ENCODE results near the gene IGFBP7. TPM values are rescaled to one million over a fixed set of nuclear protein-coding genes. Genes with fewer than 3 reads are reported as not detected.
"Not testable (repeated sequence)": the region's sequence is repeated elsewhere in the genome, so short reads cannot be mapped to it uniquely, and the experiment has no call there.

The IGFBP7 gene
- total RNA-seq, 1 experiment from 2014 or later = 45.5 TPM

- peak; percentile 44 for DNase-seq (ENCODE audit: low spot score)
Measured at GRCh38 chr4:57074744-57075143, 35.4 kb downstream of the IGFBP7 start.

DNA sequence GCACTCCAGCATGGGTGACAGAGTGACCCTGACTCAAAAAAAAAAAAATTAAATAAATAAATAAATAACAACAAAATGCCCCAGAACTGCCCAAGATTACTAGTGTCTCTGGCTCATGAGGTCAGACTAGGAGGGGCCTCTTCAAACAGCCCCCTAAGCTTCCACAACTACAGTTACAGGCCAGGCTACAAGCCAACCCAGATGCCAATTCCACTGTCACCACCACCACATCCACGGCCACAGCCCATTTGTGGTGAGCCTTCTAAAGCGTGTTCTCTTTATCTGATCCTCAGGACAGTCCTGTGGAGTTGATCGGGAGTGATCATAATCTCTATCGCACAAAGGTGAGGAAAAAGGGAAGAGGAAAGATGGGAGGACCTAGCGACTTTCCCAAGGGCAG is 36.6 kb downstream of the IGFBP7 start:
- peak; percentile 36 for DNase-seq (ENCODE audit: low spot score)

GRCh38 chr4:57071326-57071725 is 38.9 kb downstream of the IGFBP7 start:
- DNase-seq (ENCODE audit: low spot score) = no peak

- DNase-seq (ENCODE audit: low spot score) = no peak
Measured at GRCh38 chr4:57070461-57070860, 39.7 kb downstream of the IGFBP7 start.

DNA sequence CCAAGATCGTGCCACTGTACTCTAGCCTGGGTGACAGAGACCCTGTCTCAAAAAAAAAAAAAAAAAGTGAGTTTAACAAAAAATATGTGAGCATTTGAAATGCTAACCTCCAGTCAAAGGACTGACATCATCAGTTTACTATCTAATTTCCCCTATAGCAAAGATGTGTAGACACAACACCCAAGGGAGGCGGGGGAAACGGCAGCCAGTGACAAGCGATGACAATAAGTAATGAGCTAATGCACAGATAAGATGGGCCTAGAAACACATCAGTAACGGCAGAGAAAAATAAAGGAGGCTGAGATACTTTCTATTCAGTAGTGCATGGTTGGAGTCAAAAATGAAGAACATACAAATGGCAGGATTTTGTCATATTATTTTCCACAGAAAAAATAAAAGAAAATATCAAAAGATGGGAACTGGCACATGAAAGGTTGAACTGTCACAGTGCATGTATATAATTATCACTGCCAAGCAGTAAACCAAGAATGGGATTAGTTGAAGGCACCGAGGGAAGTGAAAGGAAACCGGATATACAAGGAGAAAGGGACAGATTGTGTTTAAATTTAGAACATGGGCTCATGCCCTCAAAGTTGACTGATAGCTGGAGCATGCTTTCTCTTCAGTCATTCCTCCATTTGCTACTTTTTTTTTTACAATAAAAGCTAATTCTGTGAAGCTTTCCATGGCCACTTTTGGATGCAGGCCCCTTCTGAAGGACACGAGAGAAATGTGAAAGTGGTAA is 41.8 kb downstream of the IGFBP7 start:
- no peak for DNase-seq (ENCODE audit: low spot score)

DNA sequence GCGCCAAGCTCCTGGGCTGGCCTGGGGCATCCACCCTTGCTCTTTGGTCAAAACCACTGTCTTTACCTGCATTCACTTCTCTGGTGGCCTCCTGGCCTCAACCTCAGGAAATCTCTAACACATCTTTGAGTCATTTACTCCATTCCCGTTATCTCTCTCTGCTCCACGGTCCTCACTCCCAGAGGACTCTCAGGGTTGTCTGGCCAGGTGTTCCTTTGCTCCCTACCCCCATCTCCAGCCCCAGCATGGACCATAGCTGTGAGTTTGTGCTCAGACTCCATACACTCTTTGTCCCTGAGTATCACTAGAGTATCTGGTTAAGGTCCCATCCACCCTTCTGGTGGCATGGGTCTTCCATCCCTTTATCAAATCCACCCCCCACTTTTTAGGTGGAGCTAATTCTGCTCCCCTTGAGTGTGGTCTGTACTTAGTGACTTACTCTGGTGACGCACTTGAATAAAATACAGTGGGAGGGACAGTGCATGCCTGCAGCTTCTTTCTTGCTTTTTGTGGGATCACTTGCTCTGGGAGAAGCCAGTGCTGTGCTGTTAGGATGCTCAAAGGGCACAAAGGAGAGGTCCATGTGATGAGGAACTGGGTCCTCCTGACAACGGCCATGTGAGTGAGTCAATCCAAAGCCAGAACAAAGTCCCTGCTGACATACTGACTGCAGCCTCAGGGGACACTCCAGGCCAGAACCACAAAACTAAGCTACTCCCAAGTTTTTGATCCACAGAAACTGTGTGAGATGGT is 44.3 kb downstream of the IGFBP7 start:
- DNase-seq (ENCODE audit: low spot score) = no peak

DNA sequence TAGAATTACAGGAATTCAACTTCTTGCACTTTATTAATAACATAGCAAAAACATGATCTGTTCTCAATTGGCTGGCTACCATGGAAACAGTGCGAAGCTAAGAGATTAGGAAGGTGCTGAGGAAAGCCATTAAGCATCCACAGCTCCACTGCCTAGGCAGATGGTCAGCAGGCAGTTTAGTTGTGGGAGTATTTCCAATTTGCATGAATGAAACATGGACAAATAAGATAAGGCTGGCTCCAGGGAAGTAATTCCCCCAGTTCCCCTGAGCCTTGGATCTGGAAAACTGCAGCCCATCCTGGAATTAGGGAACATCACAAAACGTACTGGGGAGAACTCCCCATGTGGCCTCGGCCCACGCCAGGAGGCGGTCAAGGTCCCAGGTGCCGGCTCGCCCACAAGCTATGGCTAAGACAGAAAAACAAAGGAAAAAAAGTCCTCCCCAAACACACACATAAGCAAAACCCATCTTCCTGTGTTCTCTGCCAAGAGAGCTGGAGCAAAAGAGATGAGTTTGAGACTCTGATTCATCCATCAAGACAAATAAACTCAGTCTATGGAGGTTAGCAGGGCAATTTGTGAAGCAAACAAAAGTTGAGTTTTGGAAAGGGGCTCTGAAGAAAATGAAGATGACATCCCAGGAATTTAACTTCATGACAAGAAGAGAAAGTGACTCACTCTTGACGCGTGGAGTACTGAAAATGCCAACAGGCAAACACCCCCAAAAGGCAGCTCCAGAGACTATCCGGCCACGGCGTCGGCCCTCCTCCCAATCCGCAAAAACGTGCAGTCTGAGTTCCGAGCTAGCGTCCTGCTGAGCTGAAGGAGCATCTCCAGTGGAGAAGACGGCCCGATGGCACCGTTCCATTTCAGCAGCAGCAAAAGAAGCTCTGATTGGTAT is 45.1 kb downstream of the IGFBP7 start:
- DNase-seq (ENCODE audit: low spot score) = peak; percentile 25

DNA sequence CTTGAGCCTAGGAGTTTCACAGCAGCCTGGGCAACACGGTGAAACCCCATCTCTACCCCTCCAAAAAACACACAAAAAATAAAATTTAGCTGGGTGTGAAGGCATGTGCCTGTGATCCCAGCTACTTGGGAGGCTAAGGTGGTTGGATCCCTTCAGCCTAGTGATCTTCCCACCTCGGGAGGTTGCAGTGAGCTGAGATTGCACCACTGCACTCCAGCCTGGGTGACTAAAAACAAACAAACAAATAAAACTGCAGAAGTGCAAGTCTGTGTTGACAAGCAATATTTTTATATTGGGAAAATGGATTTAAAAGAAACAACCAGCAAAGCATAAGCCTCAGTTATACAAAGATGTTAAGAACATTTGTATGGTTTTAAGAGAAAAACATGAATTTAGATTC is 46.1 kb downstream of the IGFBP7 start:
- no peak for DNase-seq (ENCODE audit: low spot score)

DNA sequence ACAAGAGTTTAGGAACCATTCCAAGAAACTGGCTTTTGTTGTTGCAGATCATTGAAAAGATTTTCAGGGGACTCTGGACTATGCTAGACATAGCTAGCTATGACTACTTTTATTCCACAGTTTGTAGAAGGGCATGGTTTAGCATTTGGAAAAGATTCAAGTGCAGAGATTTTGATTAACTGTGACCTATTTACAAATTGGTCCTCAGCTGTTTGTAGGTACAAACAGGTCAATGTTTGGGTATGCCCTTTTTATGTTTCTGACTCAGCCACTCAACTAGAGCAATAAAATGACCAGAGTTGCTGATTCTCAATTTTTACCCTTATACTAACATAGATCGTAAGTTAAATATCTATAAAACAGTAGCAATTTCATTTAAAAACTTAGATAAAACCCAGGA is 46.7 kb downstream of the IGFBP7 start:
- DNase-seq (ENCODE audit: low spot score) = no peak

DNA sequence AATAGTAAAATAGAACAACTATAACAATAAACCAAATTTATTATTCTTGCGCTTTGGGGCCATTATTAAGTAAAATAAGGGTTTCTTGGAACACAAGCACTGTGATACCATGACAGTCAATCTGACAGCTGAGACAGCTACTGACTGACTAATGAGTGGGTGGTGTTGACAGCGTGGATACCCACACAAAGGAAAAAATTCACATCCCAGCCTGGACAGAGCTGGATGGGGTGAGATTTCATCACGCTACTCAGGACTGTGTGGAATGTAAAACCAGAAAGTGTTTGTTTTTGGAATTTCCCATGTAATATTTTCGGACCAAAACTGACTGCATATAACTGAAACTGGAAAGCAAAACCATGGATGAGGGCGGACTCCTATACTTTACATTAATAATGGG is 48.8 kb downstream of the IGFBP7 start:
- no peak for DNase-seq (ENCODE audit: low spot score)

DNA sequence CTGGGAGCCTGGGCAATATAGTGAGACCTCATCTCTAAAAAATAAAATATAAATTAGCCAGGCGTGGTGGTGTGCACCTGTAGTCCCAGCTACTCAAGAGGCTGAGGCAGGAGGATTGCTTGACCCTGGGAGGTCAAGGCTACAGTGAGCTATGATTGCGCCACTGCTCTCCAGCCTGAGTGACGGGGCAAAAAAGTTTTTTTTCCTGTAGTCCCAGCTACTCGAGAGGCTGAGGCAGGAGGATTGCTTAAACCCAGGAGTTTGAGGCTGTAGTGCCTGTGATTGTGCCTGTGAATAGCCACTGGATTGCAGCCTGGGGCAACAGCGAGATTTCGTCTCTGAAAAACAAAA is 49.5 kb downstream of the IGFBP7 start:
- not testable (repeated sequence) for DNase-seq (ENCODE audit: low spot score)

DNA sequence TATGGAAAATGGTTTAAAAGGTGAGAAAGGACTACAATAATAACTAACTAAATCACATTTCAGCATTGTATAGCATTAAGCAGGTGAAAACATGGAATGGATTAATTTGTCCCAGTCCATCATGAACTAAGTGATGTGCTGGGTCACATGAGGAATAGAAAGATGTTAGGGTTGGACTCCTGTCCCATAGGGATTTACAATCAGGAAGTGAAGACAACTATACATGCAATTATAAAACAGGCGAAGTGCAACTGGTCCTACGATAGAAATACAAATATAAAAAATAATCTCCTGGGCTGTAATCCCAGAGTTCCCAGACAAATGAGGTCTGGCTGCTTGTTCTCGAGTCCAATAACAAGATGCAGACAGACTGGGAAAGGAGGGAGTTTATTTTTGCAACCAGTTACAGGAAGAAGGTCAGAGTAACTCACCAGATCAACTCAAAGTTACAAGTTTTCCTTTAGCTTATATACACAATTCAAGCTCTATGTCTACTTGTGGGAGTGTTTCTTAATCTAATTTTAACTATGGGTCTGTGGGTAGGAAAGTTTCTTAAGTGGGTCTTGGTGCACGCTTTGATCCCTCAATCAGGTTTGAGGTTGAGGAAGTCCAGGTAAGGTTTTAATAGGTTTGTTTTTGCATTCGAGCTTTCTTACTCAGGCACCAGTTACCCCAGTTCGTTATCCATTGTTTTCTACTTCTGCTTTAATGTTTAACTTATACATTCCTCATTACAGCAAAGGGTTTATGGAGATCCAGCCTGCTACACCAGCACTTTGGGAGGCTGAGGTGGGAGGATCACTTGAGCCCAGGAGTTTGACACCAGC is 50.1 kb downstream of the IGFBP7 start:
- DNase-seq (ENCODE audit: low spot score) = no peak

DNA sequence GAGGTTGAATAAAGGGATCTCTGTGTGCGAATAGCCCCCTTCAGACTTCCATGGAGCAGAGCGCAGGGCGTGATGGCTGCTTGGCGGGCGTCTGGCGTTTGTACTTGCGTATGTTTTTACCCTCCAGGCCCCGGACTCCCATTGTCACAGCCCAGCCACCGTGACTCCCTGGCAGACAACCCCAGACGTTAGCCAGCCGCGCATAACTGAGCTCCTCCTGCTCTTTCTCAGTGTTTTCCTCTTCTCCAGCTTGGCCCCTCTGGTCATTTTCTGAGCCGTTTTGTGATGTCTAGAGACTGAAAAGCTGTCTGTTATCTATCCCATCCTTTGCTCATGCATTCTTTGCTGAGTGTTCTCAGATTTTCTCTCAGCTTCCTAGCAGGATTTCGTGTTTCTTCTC is 54.3 kb downstream of the IGFBP7 start:
- no peak for DNase-seq (ENCODE audit: low spot score)

DNA sequence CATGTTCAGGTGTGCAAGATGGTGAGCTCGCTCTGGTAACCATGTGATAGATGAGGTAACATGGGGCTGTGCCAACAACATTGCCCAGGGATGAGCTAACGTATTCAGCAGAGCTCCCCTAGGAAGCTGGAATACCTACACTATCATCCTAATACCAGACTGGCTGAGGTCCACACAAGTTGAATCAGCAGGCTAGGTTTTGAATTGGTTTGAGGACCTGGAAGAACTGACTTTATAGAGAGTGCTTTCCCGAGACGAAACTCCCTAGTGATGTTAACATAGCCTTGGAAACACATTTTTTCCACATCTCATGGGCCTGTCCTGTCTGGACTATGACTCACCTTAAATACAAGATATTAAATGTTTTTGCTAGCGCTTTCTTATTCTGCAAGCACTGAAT is 56.7 kb downstream of the IGFBP7 start:
- no peak for DNase-seq (ENCODE audit: low spot score)

GRCh38 chr4:57051524-57051923 is 58.7 kb downstream of the IGFBP7 start:
- DNase-seq (ENCODE audit: low spot score) = no peak

DNA sequence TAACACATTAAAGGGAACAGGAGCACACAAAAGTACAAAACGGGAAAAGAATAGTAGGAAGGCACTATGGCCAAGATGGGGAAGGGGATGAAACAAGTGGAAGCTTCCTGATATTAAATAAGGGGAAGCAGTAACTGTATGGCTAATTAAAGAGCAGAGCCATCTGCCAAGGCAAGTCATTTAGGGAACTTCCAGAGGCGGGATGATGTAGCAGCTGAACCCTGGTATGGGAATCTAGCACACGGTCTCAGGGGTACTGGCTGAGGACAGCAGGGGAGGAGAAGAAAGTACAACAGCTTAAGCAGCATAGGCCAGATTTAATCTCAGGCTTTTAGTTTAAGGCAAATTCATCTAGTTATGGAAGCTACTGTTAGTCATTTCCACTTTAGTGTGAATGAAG is 59.1 kb downstream of the IGFBP7 start:
- no peak for DNase-seq (ENCODE audit: low spot score)

DNA sequence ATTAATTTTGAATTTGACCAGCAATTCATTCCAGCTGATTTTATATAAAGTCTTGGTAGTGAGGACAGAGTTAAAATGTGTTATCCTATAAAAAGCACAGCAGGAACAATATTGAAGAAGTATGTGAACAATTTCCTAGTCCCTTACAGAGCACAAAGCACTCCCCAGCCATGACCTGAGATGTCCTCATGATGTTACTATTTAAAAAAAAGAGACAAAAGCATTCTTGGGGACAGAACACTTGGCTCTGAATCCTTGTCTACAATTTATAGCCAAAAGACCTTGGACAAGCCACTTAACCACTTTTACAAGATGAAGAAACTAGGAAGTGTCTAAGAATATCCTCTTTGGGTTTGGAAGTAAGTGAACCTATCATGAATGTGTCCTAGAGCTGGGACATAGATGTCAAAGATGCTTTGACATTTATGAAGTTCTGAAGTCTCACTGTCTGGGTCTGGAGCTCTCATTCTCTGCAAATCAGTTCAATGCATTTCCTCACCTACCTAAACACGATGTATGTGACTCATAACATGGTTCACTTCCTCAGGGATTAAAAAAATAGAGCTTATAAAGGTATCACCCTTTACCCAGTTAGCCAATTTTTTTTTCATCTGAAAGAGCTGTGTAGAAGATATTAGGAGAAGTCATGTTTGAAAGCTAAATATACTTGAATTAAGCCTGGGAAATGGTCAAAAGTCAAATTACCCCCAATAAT is 61.4 kb downstream of the IGFBP7 start:
- DNase-seq (ENCODE audit: low spot score) = no peak

GRCh38 chr4:57047046-57047445 is 63.1 kb downstream of the IGFBP7 start:
- not testable (repeated sequence) for DNase-seq (ENCODE audit: low spot score)

DNA sequence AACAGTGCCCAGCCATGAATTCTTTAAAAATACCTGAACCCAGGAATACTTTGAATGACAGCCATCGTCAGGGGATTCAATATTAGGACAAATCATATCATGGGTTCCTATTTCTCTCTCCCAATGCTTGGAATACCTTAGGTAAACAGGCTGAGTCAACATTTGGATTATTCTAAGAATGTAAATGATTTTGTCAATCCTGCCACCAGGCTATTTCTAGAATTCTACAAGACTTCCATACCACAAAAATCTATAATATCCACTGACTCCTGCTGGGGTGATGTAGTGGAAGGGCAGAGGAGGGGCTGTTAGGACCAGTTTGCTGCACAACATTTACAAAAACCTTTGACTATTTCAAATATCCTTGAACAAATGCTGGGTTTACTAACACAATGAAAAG is 65.2 kb downstream of the IGFBP7 start:
- no peak for DNase-seq (ENCODE audit: low spot score)

GRCh38 chr4:57044279-57044678 is 65.9 kb downstream of the IGFBP7 start:
- DNase-seq (ENCODE audit: low spot score) = no peak

All from H4 (cell line).